Endothelial cell of umbilical vein (primary cell): ENCODE results near the gene OLIG1. TPM values are rescaled to one million over a fixed set of nuclear protein-coding genes. Genes with fewer than 3 reads are reported as not detected.

Experiments used
- BruUV-seq: library from RNA; stranded (reverse); fragments of 400-500 nt; replicated peaks from 2 replicates; lab custom pipeline; 2021; lab: Mats Ljungman, UMichigan
- CTCF ChIA-PET: fragments of 300-600, 350-600 bp; sonication (Branson Sonifier 250); formaldehyde crosslinking; loops from one replicate; lab custom pipeline; 2021; ENCODE audit warnings: antibody characterized with exemption, inconsistent platforms; lab: Charles Lee
- POLR2A ChIA-PET: fragments of 300-600, 350-600 bp; sonication (Branson Sonifier 250); formaldehyde crosslinking; loops from one replicate; lab custom pipeline; 2021; ENCODE audit warnings: antibody characterized with exemption, inconsistent platforms; lab: Charles Lee
- DNase-seq: peaks from one replicate; pipeline ENCODE4 v3.0.0-alpha.2; 2011; ENCODE audit warnings: low read depth, low spot score
- FAIRE-seq: peaks from 2 replicates; lab custom pipeline; 2011; peaks lifted over from hg19 to GRCh38; lab: Jason Lieb, UNC
- H2AFZ ChIP-seq: 2 replicates; pipeline ENCODE4 v1.6.0; 2012; ENCODE audit warnings: low read depth, low read length, control low read depth, inconsistent platforms
- H3K27ac ChIP-seq: 2 replicates; pipeline ENCODE4 v1.5.1; 2011; ENCODE audit warnings: low read depth, mild to moderate bottlenecking, control low read depth, low read length, moderate library complexity; ENCODE audit not compliant: insufficient read depth
- H3K27me3 ChIP-seq, 2 experiments: 2 replicates each; pipeline versions ENCODE4 v1.6.0 to v1.6.1; 2011; ENCODE audit warnings: low read length in 2 of 2, mixed read lengths in 1 of 2; ENCODE audit not compliant: control insufficient read depth in 2 of 2, insufficient read depth in 2 of 2
- H3K36me3 ChIP-seq, 2 experiments: 2 replicates in 1 of 2; 3 replicates in 1 of 2; pipeline ENCODE4 v1.5.1; 2011; ENCODE audit warnings: low read length in 2 of 2, mild to moderate bottlenecking in 1 of 2, moderate library complexity in 1 of 2; ENCODE audit not compliant: control insufficient read depth in 2 of 2, insufficient read depth in 2 of 2; ENCODE audit errors: extremely low read depth in 1 of 2
- H3K4me1 ChIP-seq: 3 replicates; pipeline ENCODE4 v1.5.1; 2011; ENCODE audit warnings: mild to moderate bottlenecking, low read length; ENCODE audit not compliant: control insufficient read depth, insufficient read depth; ENCODE audit errors: extremely low read depth
- H3K4me2 ChIP-seq: 2 replicates; pipeline ENCODE4 v1.6.1; 2011; ENCODE audit warnings: low read length, control low read depth, mixed read lengths; ENCODE audit not compliant: insufficient read depth
- H3K4me3 ChIP-seq, 3 experiments: fragments of 200-600 bp in 1 of 3; sonication (generic), shearing (Covaris generic) in 1 of 3; replicated peaks in 1 of 3; 2 replicates each; pipeline ENCODE4 v1.5.1; 2011 to 2016; ENCODE audit warnings: control low read depth in 3 of 3, low read length in 3 of 3, mild to moderate bottlenecking in 2 of 3, inconsistent platforms in 1 of 3, low read depth in 1 of 3, moderate library complexity in 1 of 3; ENCODE audit not compliant: insufficient read depth in 1 of 3
- H3K79me2 ChIP-seq: 2 replicates; pipeline ENCODE4 v1.6.0; 2012; ENCODE audit warnings: low read length, inconsistent platforms; ENCODE audit not compliant: control insufficient read depth, insufficient read depth
- H3K9ac ChIP-seq: replicated peaks from 2 replicates; pipeline ENCODE3; 2011; ENCODE audit warnings: low read length, control low read depth; ENCODE audit not compliant: insufficient read depth; ENCODE audit errors: extremely low read depth
- H3K9me1 ChIP-seq: replicated peaks from 3 replicates; pipeline ENCODE4 v1.6.0; 2011; ENCODE audit warnings: mild to moderate bottlenecking, low read length; ENCODE audit not compliant: control insufficient read depth, insufficient read depth; ENCODE audit errors: extremely low read depth
- H3K9me3 ChIP-seq: replicated peaks from 2 replicates; pipeline ENCODE4 v1.5.1; 2012; ENCODE audit warnings: low read length, inconsistent platforms; ENCODE audit not compliant: control insufficient read depth, insufficient read depth
- H4K20me1 ChIP-seq: replicated peaks from 2 replicates; pipeline ENCODE3; 2011; ENCODE audit warnings: mild to moderate bottlenecking, low read length; ENCODE audit not compliant: control insufficient read depth, insufficient read depth; ENCODE audit errors: extremely low read depth
- CTCF ChIP-seq, 2 donors: IDR thresholded peaks; 1 replicate in 1 of 2; 2 replicates in 1 of 2; pipeline ENCODE4 v1.5.1; 2011; ENCODE audit warnings: low read length in 2 of 2, mild to moderate bottlenecking in 2 of 2, moderate library complexity in 2 of 2, control low read depth in 1 of 2, inconsistent platforms in 1 of 2, low read depth in 1 of 2; ENCODE audit not compliant: insufficient read depth in 1 of 2; ENCODE audit errors: extremely low read depth in 1 of 2
- EZH2 ChIP-seq: IDR thresholded peaks from 2 replicates; pipeline ENCODE4 v1.6.1; 2012; ENCODE audit warnings: borderline replicate concordance, low read depth, mild to moderate bottlenecking, moderate library complexity, low read length, inconsistent platforms; ENCODE audit not compliant: severe bottlenecking
- FOS ChIP-seq: IDR thresholded peaks from 2 replicates; pipeline ENCODE4 v1.6.1; 2011; ENCODE audit warnings: mild to moderate bottlenecking, low read length, moderate library complexity, borderline replicate concordance; ENCODE audit not compliant: insufficient read depth
- GATA2 ChIP-seq: IDR thresholded peaks from 2 replicates; pipeline ENCODE4 v1.7.0; 2011; ENCODE audit warnings: low read depth, mild to moderate bottlenecking, moderate library complexity, mixed read lengths, low read length; ENCODE audit not compliant: insufficient read length, insufficient read depth
- JUN ChIP-seq: IDR thresholded peaks from 2 replicates; pipeline ENCODE4 v1.6.1; 2011; ENCODE audit warnings: borderline replicate concordance, low read depth; ENCODE audit not compliant: insufficient read length, insufficient read depth
- MAX ChIP-seq: IDR thresholded peaks from 2 replicates; pipeline ENCODE4 v1.6.1; 2011; ENCODE audit not compliant: insufficient read depth, insufficient read length
- MYC ChIP-seq: IDR thresholded peaks from one replicate; pipeline ENCODE4 v1.6.1; 2011; ENCODE audit warnings: mild to moderate bottlenecking, low read depth, low read length
- POLR2A ChIP-seq: IDR thresholded peaks from 2 replicates; pipeline ENCODE4 v1.6.1; 2012; ENCODE audit warnings: low read depth, mild to moderate bottlenecking, control low read depth, low read length
- POLR2AphosphoS5 ChIP-seq: IDR thresholded peaks from 2 replicates; pipeline ENCODE4 v1.6.1; 2012; ENCODE audit warnings: low read depth, mild to moderate bottlenecking, control low read depth, low read length, moderate library complexity; ENCODE audit not compliant: insufficient read depth
- dilution Hi-C: fragments of 300-500 bp; cut with MboI; formaldehyde crosslinking; loops from one replicate; pipeline ENCODE4 v1.15.0; 2019; ENCODE audit warnings: low sequenced_read_pairs; ENCODE audit not compliant: extremely low pct_ligation_motif_present
- intact Hi-C: fragments of 100-400 bp; cut with micrococcal nuclease; formaldehyde crosslinking; loops from one replicate; pipeline ENCODE4 v1.10.0; 2022
- polyA plus RNA-seq, 4 experiments: library from polyadenylated mRNA; depleted of rRNA in 3 of 4; stranded (reverse) in 3 of 4; unstranded in 1 of 4; fragments of >200 nt; gene quantifications; 2 replicates each; pipeline versions ENCODE4 v1.2.1 to v1.2.3, GENCODE V29; 2011 to 2012; ENCODE audit warnings: missing spikeins in 1 of 4
- total RNA-seq: library from RNA; stranded (reverse); gene quantifications from 2 replicates; pipeline ENCODE4 v1.2.3, GENCODE V29; 2021

Gene OLIG1
- total and polyA plus RNA-seq, 2 donors (not counting 3 experiments of a cell fraction or from before 2014, with no cell fraction given): not detected

DNA sequence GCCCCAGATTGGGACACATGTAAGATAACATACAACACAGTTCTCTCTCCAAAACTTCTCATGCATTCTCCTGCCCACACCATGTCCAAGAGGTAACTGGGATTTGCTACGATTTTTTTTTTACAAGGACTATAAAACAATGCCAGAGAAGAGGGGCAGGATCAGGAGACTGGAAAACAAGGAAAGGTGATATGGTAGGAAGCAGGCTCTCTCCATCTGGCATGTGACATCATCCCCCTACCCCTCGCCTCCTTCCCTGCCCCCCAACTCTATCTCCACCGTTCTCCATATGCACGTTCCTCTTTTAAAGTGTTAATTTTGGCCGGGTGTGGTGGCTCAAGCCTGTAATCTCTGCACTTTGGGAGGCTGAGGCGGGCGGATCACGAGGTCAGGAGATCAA is 23.5 kb upstream of the OLIG1 start:
- no peak overlapping the region for H2AFZ ChIP-seq
- H3K9me3 ChIP-seq: no peaks in the 10 kb centered on the region
- dilution Hi-C loops: no loop called here
- no peaks in the 10 kb centered on the region for H3K79me2 ChIP-seq
- no peak for TF ChIP-seq JUN
- no peak for TF ChIP-seq MYC
- no peak for TF ChIP-seq CTCF (IDR thresholded peaks at IDR 0.05; ENCODE audit: extremely low read depth in 1 of 2, insufficient read depth in 1 of 2, low read depth in 1 of 2, low read length in 2 of 2)
- no peak for TF ChIP-seq MAX
- no peak for TF ChIP-seq GATA2
- no peak for TF ChIP-seq POLR2AphosphoS5
- no peak for TF ChIP-seq POLR2A
- TF ChIP-seq FOS: no peak
- TF ChIP-seq EZH2: no peak
- H3K27ac ChIP-seq: no peak overlapping the region
- H4K20me1 ChIP-seq: no peaks in the 10 kb centered on the region
- DNase-seq: no peak
- peaks cover 16 to 17% of the 10 kb centered on the region in 2 experiments for H3K27me3 ChIP-seq
- H3K9ac ChIP-seq: no peak overlapping the region
- POLR2A ChIA-PET: no interaction called here
- intact Hi-C loops: no loop called here
- no peaks in the 10 kb centered on the region for H3K9me1 ChIP-seq
- no peak overlapping the region for H3K4me2 ChIP-seq
- peaks cover 15% of the 10 kb centered on the region for H3K4me1 ChIP-seq
- FAIRE-seq: no peak
- BruUV-seq: no TSS peak
- CTCF ChIA-PET: interaction anchor here (1.0 kb wide), 1 partner anchor 16 kb away, joined by 3 read pairs; no protein-coding TSS in a partner anchor
- H3K4me3 ChIP-seq: no peak overlapping the region
- no peaks in the 10 kb centered on the region for H3K36me3 ChIP-seq
